ENCODE measurements around the gene RNF31. TPM values are rescaled to one million over a fixed set of nuclear protein-coding genes. Genes with fewer than 3 reads are reported as not detected.

The RNF31 gene
- total and polyA plus RNA-seq, 2 experiments from 2014 or later = 42.1 to 134 TPM

- DNase-seq (ENCODE audit: low read depth in 1 of 2, low spot score in 1 of 2) = no peak
- TF ChIP-seq CTCF (IDR thresholded peaks at IDR 0.05; ENCODE audit: low read depth, low read length) = no peak
- H3K4me1 ChIP-seq (ENCODE audit: low read depth) = peaks cover 6% of the 10 kb centered on the region
- no peaks in the 10 kb centered on the region for H3K27me3 ChIP-seq
- H3K4me3 ChIP-seq = no peak overlapping the region
- peaks cover 4% of the 10 kb centered on the region for H3K36me3 ChIP-seq
- H3K9me3 ChIP-seq (ENCODE audit: low read depth) = no peaks in the 10 kb centered on the region
- H3K27ac ChIP-seq = no peak overlapping the region
Observed at GRCh38 chr14:24165785-24166184, 18.5 kb downstream of the RNF31 start.

GRCh38 chr14:24167469-24168114 lies 20.3 kb downstream of the RNF31 start:
- Histone ChIP-seq H3K9me3 (ENCODE audit: low read depth) (no peaks in the 10 kb centered on the region), H3K27ac (no peak overlapping the region), H3K27me3 (no peaks in the 10 kb centered on the region), H3K4me3 (no peak overlapping the region), H3K4me1 (ENCODE audit: low read depth) (no peaks in the 10 kb centered on the region), H3K36me3 (peaks cover 4% of the 10 kb centered on the region)
- no peak for TF ChIP-seq CTCF (IDR thresholded peaks at IDR 0.05; ENCODE audit: low read depth, low read length)
- no peak for DNase-seq (ENCODE audit: low read depth in 1 of 2, low spot score in 1 of 2)

- Histone ChIP-seq H3K27me3 (no peaks in the 10 kb centered on the region), H3K27ac (no peak within 1 kb of the TSS), H3K9me3 (ENCODE audit: low read depth) (no peaks in the 10 kb centered on the region), H3K4me3 (peak within 1 kb of the TSS; percentile 21), H3K36me3 (no peaks in the 10 kb centered on the region), H3K4me1 (ENCODE audit: low read depth) (no peaks in the 10 kb centered on the region)
- TF ChIP-seq CTCF (IDR thresholded peaks at IDR 0.05; ENCODE audit: low read depth, low read length) = no peak
- DNase-seq (ENCODE audit: low read depth in 1 of 2, low spot score in 1 of 2) = peak; percentile 91 to 98
Observed at GRCh38 chr14:24171422-24172260, 24.3 kb downstream of the RNF31 start, which contains the start of gene REC8. Gene REC8 (plus strand): TSS chr14:24172080. CDS start chr14:24172553, 473 bp downstream.

- no peak for TF ChIP-seq CTCF (IDR thresholded peaks at IDR 0.05; ENCODE audit: low read depth, low read length)
- Histone ChIP-seq H3K4me1 (ENCODE audit: low read depth) (no peaks in the 10 kb centered on the region), H3K27me3 (no peaks in the 10 kb centered on the region), H3K9me3 (ENCODE audit: low read depth) (no peaks in the 10 kb centered on the region), H3K27ac (no peak overlapping the region), H3K4me3 (peak overlapping the region; percentile 21), H3K36me3 (no peaks in the 10 kb centered on the region)
- no peak for DNase-seq (ENCODE audit: low read depth in 1 of 2, low spot score in 1 of 2)
Observed at GRCh38 chr14:24172261-24172860, 25.1 kb downstream of the RNF31 start.

DNA sequence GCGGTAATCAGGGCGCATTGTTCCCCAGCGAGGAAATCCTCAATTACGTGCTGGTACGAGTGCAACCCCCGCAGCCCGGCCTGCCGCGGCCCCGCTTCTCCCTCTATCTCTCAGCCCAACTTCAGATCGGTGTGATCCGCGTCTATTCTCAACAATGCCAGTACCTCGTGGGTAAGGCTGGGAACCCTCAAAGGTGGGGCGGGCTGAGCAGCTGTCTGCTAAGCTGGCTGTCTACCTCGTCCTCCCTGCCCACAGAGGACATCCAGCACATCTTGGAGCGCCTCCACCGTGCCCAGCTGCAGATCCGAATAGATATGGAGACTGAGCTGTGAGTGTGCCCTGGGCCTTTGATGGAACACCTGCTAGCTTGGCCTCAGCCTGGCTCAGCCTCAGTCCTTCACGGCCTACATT lies 25.6 kb downstream of the RNF31 start:
- no peaks in the 10 kb centered on the region for H3K4me1 ChIP-seq (ENCODE audit: low read depth)
- H3K4me3 ChIP-seq = no peak overlapping the region
- no peak for DNase-seq (ENCODE audit: low read depth in 1 of 2, low spot score in 1 of 2)
- no peaks in the 10 kb centered on the region for H3K27me3 ChIP-seq
- H3K36me3 ChIP-seq = no peaks in the 10 kb centered on the region
- no peaks in the 10 kb centered on the region for H3K9me3 ChIP-seq (ENCODE audit: low read depth)
- TF ChIP-seq CTCF (IDR thresholded peaks at IDR 0.05; ENCODE audit: low read depth, low read length) = no peak
- no peak overlapping the region for H3K27ac ChIP-seq

Measured in cardiac muscle cell (in vitro differentiated cells and primary cell).